T-helper 1 cell treated with Interleukin-12 subunit alpha and Interleukin-12 subunit beta and Interleukin-4 antibody, amounts not matched to agents 30 μg/mL and 1 μg/mL, for 36 hours (primary cell): Measurements from ENCODE around the gene SLFNL1.

Experiments
- H3K27ac Mint-ChIP-seq: one replicate; pipeline ENCODE4 v1.8.0; 2021; ENCODE audit warnings: mild to moderate bottlenecking, mixed read lengths
- H3K27me3 Mint-ChIP-seq: one replicate; pipeline ENCODE4 v1.8.0; 2021; ENCODE audit warnings: low read depth, mixed read lengths
- H3K36me3 Mint-ChIP-seq: one replicate; pipeline ENCODE4 v1.8.0; 2021; ENCODE audit warnings: low read depth, mixed read lengths
- H3K4me1 Mint-ChIP-seq: one replicate; pipeline ENCODE4 v1.8.0; 2021; ENCODE audit warnings: low read depth, mixed read lengths
- H3K4me3 Mint-ChIP-seq: one replicate; pipeline ENCODE4 v1.8.0; 2021; ENCODE audit warnings: mild to moderate bottlenecking, moderate library complexity, mixed read lengths
- H3K9me3 Mint-ChIP-seq: one replicate; pipeline ENCODE4 v1.8.0; 2021; ENCODE audit warnings: mixed read lengths

SLFNL1 gene

DNA sequence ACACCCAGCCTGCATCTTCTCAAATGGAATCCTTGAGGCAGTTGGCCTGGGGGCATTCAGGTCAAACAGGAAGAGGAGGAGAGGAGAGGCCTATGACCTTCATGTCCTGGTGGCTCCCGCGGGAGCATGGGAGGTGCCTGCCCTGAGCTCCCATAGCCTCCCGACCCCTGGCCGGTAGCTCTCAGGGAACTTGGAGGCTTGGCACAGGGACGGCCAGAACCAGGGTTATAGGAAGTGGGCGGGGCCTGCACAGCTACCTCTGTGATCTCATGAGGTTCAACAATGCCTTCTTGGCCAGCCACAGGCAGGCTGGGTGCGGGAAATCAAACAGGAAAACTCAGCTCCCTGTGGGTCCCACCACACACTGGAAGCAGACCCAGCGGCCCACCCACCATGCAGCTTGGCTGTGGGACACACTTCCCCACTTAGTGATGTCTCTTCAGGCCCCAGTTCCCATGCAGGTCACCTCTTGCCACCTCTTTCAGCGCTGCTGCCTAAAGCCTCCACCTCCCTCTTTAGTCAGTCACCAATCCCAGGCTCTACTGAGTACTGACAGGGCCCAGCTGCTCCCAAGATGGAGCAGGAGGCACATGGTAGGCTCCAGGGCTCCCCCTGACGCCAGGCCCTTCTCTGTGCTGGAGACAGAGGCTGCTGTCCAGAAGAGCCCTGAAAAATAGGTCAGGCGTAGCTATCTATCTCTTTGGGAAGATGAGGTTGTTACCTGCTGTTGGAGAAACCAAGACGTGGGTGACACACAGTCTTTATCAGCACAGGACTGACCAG, at the start of gene SLFNL1:
Gene SLFNL1, minus strand, starts transcription at position 200 of the 783 bp plus-strand sequence. CDS start 1,065 bp downstream, outside the sequence.
- H3K27me3 Mint-ChIP-seq: no peaks in the 10 kb centered on the region
- peaks cover 4% of the 10 kb centered on the region for H3K36me3 Mint-ChIP-seq
- H3K4me3 Mint-ChIP-seq: no peak within 1 kb of the TSS
- H3K4me1 Mint-ChIP-seq: no peaks in the 10 kb centered on the region
- no peak within 1 kb of the TSS for H3K27ac Mint-ChIP-seq
- no peaks in the 10 kb centered on the region for H3K9me3 Mint-ChIP-seq

DNA sequence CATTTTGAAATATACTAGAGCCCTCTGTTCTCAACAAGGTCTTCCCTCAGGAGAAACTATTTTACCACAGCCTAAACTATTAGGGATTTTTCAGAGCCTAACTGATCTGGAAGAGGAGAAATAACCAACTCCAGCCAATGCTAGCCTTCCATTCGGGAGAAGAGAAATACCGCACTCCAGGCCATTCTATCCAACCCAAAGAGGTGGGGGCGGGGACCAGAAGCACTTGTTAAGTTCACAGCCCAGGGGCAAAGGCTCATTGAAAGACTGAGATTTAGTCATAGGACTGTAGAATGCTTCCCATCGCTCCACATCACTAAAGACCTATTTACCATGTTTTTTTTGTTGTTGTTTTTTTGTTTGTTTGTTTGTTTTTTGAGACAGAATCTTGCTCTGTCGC, 35.4 kb upstream of the SLFNL1 start:
- H3K27me3 Mint-ChIP-seq: no peaks in the 10 kb centered on the region
- H3K4me1 Mint-ChIP-seq: no peaks in the 10 kb centered on the region
- H3K36me3 Mint-ChIP-seq: peaks cover 4% of the 10 kb centered on the region
- H3K27ac Mint-ChIP-seq: no peak overlapping the region
- no peak overlapping the region for H3K4me3 Mint-ChIP-seq
- no peaks in the 10 kb centered on the region for H3K9me3 Mint-ChIP-seq

DNA sequence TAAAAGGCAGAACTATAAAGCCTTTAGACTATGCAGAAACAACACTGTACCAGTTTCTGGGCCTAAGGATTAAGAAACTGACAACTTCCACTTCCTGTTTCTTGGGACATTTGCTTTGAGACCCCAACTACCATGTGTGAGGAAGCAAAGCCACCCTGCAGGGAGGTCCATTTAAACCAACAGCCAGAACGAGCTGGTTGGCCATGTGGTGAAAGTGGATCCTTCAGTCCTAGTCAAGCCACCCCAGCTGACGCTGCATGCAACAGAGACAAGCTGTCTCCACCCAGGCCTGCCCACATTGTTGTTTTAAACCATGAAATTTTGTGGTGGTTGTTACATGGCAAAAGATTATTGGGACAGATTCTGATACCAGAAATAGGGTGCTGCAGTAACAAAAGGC, 31.8 kb upstream of the SLFNL1 start:
- H3K27me3 Mint-ChIP-seq: no peaks in the 10 kb centered on the region

GRCh38 chr1:41051022-41051421, 29.5 kb upstream of the SLFNL1 start:
- no peaks in the 10 kb centered on the region for H3K27me3 Mint-ChIP-seq
- H3K4me3 Mint-ChIP-seq: no peak overlapping the region
- no peak overlapping the region for H3K27ac Mint-ChIP-seq
- peaks cover 5% of the 10 kb centered on the region for H3K36me3 Mint-ChIP-seq
- H3K9me3 Mint-ChIP-seq: no peaks in the 10 kb centered on the region
- no peaks in the 10 kb centered on the region for H3K4me1 Mint-ChIP-seq

More for the DNA sequence above, 31.8 kb upstream of the SLFNL1 start:
- no peaks in the 10 kb centered on the region for H3K36me3 Mint-ChIP-seq
- H3K27ac Mint-ChIP-seq: no peak overlapping the region
- H3K4me1 Mint-ChIP-seq: no peaks in the 10 kb centered on the region
- no peak overlapping the region for H3K4me3 Mint-ChIP-seq
- H3K9me3 Mint-ChIP-seq: no peaks in the 10 kb centered on the region

DNA sequence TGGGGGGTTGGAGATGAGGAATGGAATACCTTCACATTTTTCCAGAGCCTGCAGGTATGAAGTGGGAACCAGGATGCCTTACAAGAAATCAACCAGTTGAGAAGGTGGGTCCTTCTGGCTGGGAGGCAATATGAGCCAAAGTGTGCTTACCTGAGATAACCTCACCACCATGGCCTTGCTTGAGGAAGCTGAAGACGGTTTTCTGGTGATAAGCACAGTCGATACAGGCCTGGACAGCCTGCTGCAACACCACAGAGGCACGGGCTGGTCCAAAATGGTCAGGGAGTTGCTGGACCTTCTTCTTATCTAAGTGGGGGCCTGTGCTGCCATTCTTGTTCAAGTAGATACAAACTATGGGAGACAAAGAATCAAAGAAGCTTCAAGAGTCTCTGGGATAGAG, 27.0 kb upstream of the SLFNL1 start:
- no peaks in the 10 kb centered on the region for H3K27me3 Mint-ChIP-seq
- H3K9me3 Mint-ChIP-seq: no peaks in the 10 kb centered on the region
- no peak overlapping the region for H3K4me3 Mint-ChIP-seq
- H3K27ac Mint-ChIP-seq: no peak overlapping the region
- H3K4me1 Mint-ChIP-seq: peaks cover 7% of the 10 kb centered on the region
- peaks cover 5% of the 10 kb centered on the region for H3K36me3 Mint-ChIP-seq

- Mint-ChIP-seq H3K27me3 (no peaks in the 10 kb centered on the region), H3K27ac (no peak overlapping the region), H3K9me3 (no peaks in the 10 kb centered on the region), H3K4me3 (no peak overlapping the region), H3K36me3 (peaks cover 8% of the 10 kb centered on the region), H3K4me1 (peaks cover 10% of the 10 kb centered on the region)
These were observed 24.8 kb upstream of the SLFNL1 start for GRCh38 chr1:41046347-41046775.

GRCh38 chr1:41045740-41046139, 24.2 kb upstream of the SLFNL1 start:
- Mint-ChIP-seq H3K36me3 (peaks cover 8% of the 10 kb centered on the region), H3K27me3 (no peaks in the 10 kb centered on the region), H3K4me3 (no peak overlapping the region), H3K4me1 (peaks cover 10% of the 10 kb centered on the region), H3K27ac (no peak overlapping the region), H3K9me3 (no peaks in the 10 kb centered on the region)

- H3K27me3 Mint-ChIP-seq: no peaks in the 10 kb centered on the region
- no peak overlapping the region for H3K27ac Mint-ChIP-seq
- H3K4me1 Mint-ChIP-seq: peaks cover 10% of the 10 kb centered on the region
- no peak overlapping the region for H3K4me3 Mint-ChIP-seq
- no peaks in the 10 kb centered on the region for H3K9me3 Mint-ChIP-seq
- H3K36me3 Mint-ChIP-seq: peaks cover 12% of the 10 kb centered on the region
These were observed 22.7 kb upstream of the SLFNL1 start for GRCh38 chr1:41044187-41044586.

DNA sequence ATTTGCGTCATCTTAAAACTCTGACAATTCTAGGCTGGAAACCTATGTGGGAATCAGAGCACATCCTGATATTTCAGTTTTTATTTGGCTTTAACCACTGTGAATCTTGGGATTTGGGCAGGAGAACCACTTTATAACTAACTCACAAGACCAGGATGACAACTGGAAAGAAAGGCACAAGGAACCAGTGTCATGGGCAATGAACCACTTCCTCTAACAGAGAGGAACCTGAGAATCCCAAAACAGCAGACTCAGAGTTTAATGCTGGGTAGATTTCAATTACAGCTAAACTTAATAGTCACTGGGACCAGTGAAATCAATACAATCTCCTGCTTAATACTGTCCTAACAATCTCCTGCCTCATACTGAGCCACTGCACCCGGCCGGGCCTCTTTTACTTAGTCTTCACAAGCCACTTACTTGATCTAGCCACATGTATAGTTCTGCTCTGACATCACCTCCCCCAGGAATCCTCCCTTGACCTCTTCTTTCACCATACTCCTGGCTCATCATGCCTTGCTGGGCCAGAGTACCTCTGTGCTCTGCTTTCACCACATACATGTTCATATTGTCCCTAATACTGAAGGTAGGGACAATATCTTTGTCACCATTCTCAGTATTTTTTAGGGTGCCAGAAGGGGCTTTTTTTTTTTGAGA, 20.2 kb upstream of the SLFNL1 start:
- peaks cover 7% of the 10 kb centered on the region for H3K36me3 Mint-ChIP-seq

DNA sequence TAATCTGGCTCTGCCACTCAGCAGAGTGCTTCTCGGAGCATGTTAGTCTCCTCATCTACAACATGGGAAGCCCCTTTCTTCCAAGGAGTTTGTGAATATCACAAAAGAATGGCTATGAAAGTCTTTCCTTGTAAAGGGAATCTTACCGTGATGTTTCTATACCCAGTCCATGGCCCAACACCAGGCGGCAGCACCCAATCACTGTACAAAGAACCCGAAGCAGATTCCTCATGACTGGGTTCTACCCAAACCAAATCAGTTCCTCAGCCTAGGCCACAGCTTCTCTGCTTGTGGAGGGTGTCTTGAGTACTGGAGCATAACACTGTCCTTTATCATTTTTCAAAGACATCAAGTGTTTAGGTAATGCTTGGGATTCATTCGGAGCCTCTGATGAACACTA, 16.6 kb upstream of the SLFNL1 start:
- Mint-ChIP-seq H3K27ac (no peak overlapping the region), H3K4me1 (peaks cover 3% of the 10 kb centered on the region), H3K36me3 (peaks cover 9% of the 10 kb centered on the region), H3K27me3 (no peaks in the 10 kb centered on the region), H3K4me3 (no peak overlapping the region), H3K9me3 (no peaks in the 10 kb centered on the region)

More for the DNA sequence above, 20.2 kb upstream of the SLFNL1 start:
- no peaks in the 10 kb centered on the region for H3K27me3 Mint-ChIP-seq
- H3K4me3 Mint-ChIP-seq: no peak overlapping the region
- peaks cover 10% of the 10 kb centered on the region for H3K4me1 Mint-ChIP-seq
- no peak overlapping the region for H3K27ac Mint-ChIP-seq
- no peaks in the 10 kb centered on the region for H3K9me3 Mint-ChIP-seq

DNA sequence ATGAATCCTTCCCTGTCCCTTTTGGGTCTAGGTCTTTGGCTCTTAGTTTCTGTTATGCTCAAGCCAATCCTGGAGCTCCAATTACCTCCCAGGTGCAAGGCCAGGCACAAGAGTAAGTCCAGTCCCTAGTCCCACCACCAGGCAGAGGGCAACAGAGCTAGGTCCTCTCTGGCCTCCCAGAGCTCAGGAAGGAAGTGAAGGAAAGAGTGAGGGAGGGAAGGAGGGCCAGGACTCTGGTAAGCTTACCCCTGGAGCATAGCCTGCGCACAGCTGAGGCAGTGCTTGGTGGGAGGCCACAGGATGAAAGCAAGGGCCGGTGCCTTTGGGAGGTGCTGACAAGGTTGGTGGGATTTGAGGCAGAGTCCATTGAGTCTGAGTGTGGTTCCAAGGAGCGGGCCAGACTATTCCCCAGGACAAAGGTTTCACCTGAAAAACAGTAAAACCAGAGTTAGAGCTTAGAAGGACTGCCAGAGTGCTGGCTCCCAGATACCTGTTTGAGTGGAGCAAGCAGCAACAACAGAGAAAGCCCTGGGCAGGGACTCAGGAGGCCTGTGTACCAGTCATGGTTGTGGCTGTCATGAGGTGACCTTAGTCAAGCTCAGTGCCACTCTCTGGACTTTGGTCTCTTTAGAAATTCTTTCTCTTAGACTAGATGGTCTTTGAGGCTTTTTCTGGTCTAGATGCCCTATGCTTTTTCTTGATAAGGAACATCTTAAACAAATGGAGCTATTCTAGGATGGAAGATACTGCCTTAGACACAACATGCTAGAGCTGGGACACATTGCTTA, 15.8 kb upstream of the SLFNL1 start:
- Mint-ChIP-seq H3K27me3 (no peaks in the 10 kb centered on the region), H3K27ac (no peak overlapping the region), H3K36me3 (peaks cover 10% of the 10 kb centered on the region), H3K4me3 (no peak overlapping the region), H3K4me1 (peaks cover 3% of the 10 kb centered on the region), H3K9me3 (no peaks in the 10 kb centered on the region)

DNA sequence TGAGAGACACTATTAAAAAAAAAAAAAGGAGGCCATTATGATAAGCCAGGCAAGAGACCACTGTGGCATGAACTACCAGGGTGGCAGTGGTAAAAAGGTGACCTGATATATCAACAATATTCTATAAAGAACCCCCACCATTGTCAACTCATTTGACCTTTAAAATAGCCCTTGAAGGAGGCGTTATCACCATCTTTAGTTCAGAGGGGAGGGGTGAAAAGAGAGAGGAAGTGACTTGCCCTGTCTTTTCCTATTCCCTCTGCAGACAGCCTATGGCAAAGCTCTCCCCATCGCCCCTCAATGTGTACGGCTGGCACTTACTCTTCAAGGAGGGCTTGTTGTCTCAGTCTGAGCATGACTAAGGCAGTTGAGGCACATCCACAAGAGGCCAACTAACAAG, 11.7 kb upstream of the SLFNL1 start:
- Mint-ChIP-seq H3K36me3 (peaks cover 20% of the 10 kb centered on the region), H3K27me3 (no peaks in the 10 kb centered on the region), H3K4me3 (no peak overlapping the region), H3K9me3 (no peaks in the 10 kb centered on the region), H3K27ac (no peak overlapping the region), H3K4me1 (no peaks in the 10 kb centered on the region)

GRCh38 chr1:41032147-41032546, 10.6 kb upstream of the SLFNL1 start:
- no peaks in the 10 kb centered on the region for H3K4me1 Mint-ChIP-seq
- H3K36me3 Mint-ChIP-seq: peaks cover 22% of the 10 kb centered on the region
- no peaks in the 10 kb centered on the region for H3K9me3 Mint-ChIP-seq
- H3K27ac Mint-ChIP-seq: no peak overlapping the region
- H3K27me3 Mint-ChIP-seq: no peaks in the 10 kb centered on the region
- H3K4me3 Mint-ChIP-seq: no peak overlapping the region

GRCh38 chr1:41030872-41031616, 9.5 kb upstream of the SLFNL1 start:
- Mint-ChIP-seq H3K4me3 (no peak overlapping the region), H3K9me3 (no peaks in the 10 kb centered on the region), H3K4me1 (no peaks in the 10 kb centered on the region), H3K27ac (no peak overlapping the region), H3K36me3 (peaks cover 22% of the 10 kb centered on the region), H3K27me3 (no peaks in the 10 kb centered on the region)
